ENCODE results near the gene HNRNPUL1. TPM values are rescaled to one million over a fixed set of nuclear protein-coding genes. Genes with fewer than 3 reads are reported as not detected.
A peak's percentile ranks its signal among the peaks of the same experiment; 100 is the strongest.

Gene HNRNPUL1
- total RNA-seq, 1 experiment from 2014 or later = 315 TPM

- Histone ChIP-seq H2AK5ac (ENCODE audit: insufficient read length, low read length) (no peak overlapping the region), H3K18ac (ENCODE audit: insufficient read length, low read depth, low read length) (peak overlapping the region; percentile 6), H4K8ac (replicated peaks; ENCODE audit: insufficient read length, low read depth, low read length) (no peak overlapping the region), H2AFZ (ENCODE audit: low read length) (no peak overlapping the region), H3K56ac (ENCODE audit: insufficient read length, low read depth, low read length) (no peak overlapping the region), H3T11ph (ENCODE audit: low read length) (no peak overlapping the region), H3K79me2 (ENCODE audit: insufficient read depth, low read length) (no peaks in the 10 kb centered on the region; the same call in 1 of the 2 replicates), H3K4me2 (ENCODE audit: insufficient read depth, insufficient read length, low read length) (peak overlapping the region; percentile 30), H3K4ac (ENCODE audit: low read depth, low read length) (no peak overlapping the region), H4K5ac (ENCODE audit: insufficient read length, low read depth, low read length) (no peak overlapping the region), H3K9ac (ENCODE audit: extremely low read depth, insufficient read length, low read length) (no peak overlapping the region), H2BK15ac (ENCODE audit: low read depth, low read length) (no peak overlapping the region), H2BK12ac (ENCODE audit: insufficient read length, low read depth, low read length) (no peak overlapping the region), H4K20me1 (ENCODE audit: control insufficient read depth, insufficient read depth, insufficient read length) (no peaks in the 10 kb centered on the region), H2BK120ac (ENCODE audit: low read depth, low read length, poor library complexity, severe bottlenecking) (no peak overlapping the region), H3K23ac (ENCODE audit: insufficient read length, low read depth, low read length) (no peak overlapping the region), H4K91ac (ENCODE audit: insufficient read length, low read depth, low read length) (no peak overlapping the region), H3K27me3 (ENCODE audit: insufficient read depth, low read length) (no peaks in the 10 kb centered on the region), H3K9me3 (ENCODE audit: control insufficient read depth, low read depth, low read length) (no peaks in the 10 kb centered on the region), H3K14ac (ENCODE audit: insufficient read depth, low read length) (peak overlapping the region; percentile 48), H2BK20ac (ENCODE audit: low read depth, low read length, poor library complexity, severe bottlenecking) (no peak overlapping the region), H3K79me1 (ENCODE audit: insufficient read depth, low read depth, low read length, poor library complexity, severe bottlenecking) (no peaks in the 10 kb centered on the region), H3K4me1 (ENCODE audit: insufficient read depth, low read length) (peaks cover 5% of the 10 kb centered on the region; the same call in 1 of the 2 replicates), H3K27ac (ENCODE audit: insufficient read length, low read depth, low read length) (no peak overlapping the region), H3K23me2 (ENCODE audit: insufficient read length, low read depth, low read length, poor library complexity, severe bottlenecking) (peaks cover 3% of the 10 kb centered on the region), H2BK5ac (ENCODE audit: insufficient read length, low read length) (no peak overlapping the region)
- DNase-seq = peak; percentile 60
- no CpG with 5 or more reads among the region's 29 CpGs for WGBS (ENCODE audit: extremely low coverage, insufficient read length, low lambda C conversion rate)
- Mint-ChIP-seq H3K36me3 (ENCODE audit: insufficient read depth in 1 of 3, low read depth in 3 of 3) (peaks cover 12 to 23% (median 15%) of the 10 kb centered on the region in 3 experiments), H3K4me3 (peak overlapping the region; percentile 41 to 74), H3K27me3 (ENCODE audit: low read depth) (peaks cover 4% of the 10 kb centered on the region), H3K27ac (peak overlapping the region; percentile 58 to 90 (median 79)), H3K4me1 (peaks cover 42 to 45% of the 10 kb centered on the region in 2 experiments), H3K9me3 (no peaks in the 10 kb centered on the region; a peak in 2 of 5 replicates)
- no peak for TF ChIP-seq CTCF (conservative IDR thresholded peaks at IDR 0.05)
Observed at GRCh38 chr19:41225238-41226052, 38.7 kb upstream of the HNRNPUL1 start.

Measured in H9 (cell line).